H7 (cell line): ENCODE data around the gene ZBTB3. TPM values are rescaled to one million over a fixed set of nuclear protein-coding genes. Genes with fewer than 3 reads are reported as not detected.
A peak's percentile ranks its signal among the peaks of the same experiment; 100 is the strongest.
"Not testable (repeated sequence)": the region's sequence is repeated elsewhere in the genome, so short reads cannot be mapped to it uniquely, and the experiment has no call there.

Source experiments
- DNase-seq: peaks from one replicate; pipeline ENCODE4 v3.0.0; 2012
- H3K27me3 ChIP-seq: 2 replicates; pipeline ENCODE4 v1.6.0; 2011; ENCODE audit warnings: mild to moderate bottlenecking, low read length; ENCODE audit not compliant: control insufficient read depth, insufficient read depth
- H3K36me3 ChIP-seq: replicated peaks from 2 replicates; pipeline ENCODE4 v1.5.1; 2011; ENCODE audit warnings: low read length; ENCODE audit not compliant: control insufficient read depth, insufficient read depth
- H3K4me3 ChIP-seq: 2 replicates; pipeline ENCODE4 v1.5.1; 2011; ENCODE audit warnings: low read depth, mild to moderate bottlenecking, control low read depth, low read length, moderate library complexity; ENCODE audit not compliant: insufficient read depth
- total RNA-seq: library from RNA; depleted of rRNA; stranded (reverse); fragments of >200 nt; shearing (Covaris generic); gene quantifications from 2 replicates; pipeline ENCODE4 v1.2.3, GENCODE V29; 2014

The ZBTB3 gene
- total RNA-seq, 1 experiment from 2014 or later, result 26.8 TPM

GRCh38 chr11:62715150-62716130 lies 38.5 kb downstream of the ZBTB3 start:
- no peaks in the 10 kb centered on the region for H3K27me3 ChIP-seq
- peak; percentile 70 for DNase-seq
- H3K4me3 ChIP-seq, result no peak overlapping the region
- peaks cover 60% of the 10 kb centered on the region for H3K36me3 ChIP-seq

DNA sequence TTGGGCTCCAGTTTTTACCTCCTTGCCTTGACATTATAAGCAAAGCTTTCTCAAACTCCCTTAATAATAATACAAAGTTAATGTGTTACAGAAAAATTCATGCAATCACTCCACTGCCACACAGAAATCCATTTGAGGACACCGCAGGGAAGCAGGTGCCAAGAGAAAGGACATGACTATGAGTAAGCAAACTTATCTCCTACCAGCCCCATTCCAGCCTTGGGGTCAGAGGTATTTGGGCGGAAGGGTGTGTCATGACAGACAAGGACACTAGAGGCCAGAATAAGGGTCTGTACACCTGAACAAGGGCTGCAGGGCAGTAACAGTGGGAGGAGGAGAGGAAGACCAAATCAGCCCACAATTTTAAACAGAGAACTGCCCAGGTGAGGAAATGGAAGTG lies 40.6 kb downstream of the ZBTB3 start:
- DNase-seq, result peak; percentile 26
- Histone ChIP-seq H3K36me3 (peaks cover 44% of the 10 kb centered on the region), H3K4me3 (no peak overlapping the region)

DNA sequence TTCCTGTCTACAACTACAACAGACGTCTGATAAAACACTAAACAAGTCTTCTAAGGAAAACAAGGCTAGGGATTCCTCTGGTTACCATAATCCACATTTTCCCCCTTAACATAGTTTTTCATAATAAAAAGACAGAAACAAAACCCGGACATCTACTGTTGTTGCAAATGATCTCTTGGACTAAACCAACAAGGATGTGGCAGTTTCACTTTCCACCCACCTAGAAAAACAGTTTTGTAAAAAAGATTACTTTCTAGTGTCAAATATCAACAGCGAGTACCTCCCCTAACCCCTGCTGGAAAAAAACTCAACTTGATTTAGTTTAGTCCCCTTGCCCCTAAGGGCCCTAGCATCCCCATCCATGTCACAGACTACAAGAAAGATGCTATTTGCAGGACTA lies 41.1 kb downstream of the ZBTB3 start:
- no peak for DNase-seq
- H3K36me3 ChIP-seq, result peaks cover 43% of the 10 kb centered on the region

More for the DNA sequence above, 40.6 kb downstream of the ZBTB3 start:
- no peaks in the 10 kb centered on the region for H3K27me3 ChIP-seq

DNA sequence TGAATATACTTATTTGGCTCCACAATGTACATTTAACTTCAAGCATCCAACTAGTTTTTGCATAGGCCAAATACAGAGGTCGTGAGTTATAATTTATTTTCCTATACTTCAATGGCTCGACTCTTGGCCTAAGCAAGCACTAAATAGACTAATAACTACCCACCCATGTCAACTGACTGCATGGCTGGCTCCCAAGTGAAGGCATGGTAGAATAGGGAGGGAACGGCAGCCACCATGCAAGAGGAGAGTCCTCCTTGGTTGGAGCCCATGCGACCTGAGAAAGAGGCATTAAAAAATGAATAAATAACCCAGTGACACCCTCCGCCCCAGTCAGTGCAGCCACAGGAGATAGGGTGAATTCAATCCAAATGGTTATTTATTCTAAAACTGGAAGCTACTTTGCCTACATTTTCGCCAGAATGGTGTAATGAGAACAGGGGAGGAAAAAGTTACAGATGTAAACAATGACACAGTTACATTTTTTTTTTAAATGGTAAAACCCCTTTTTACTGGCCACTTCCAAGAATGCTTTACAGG lies 41.6 kb downstream of the ZBTB3 start:
- Histone ChIP-seq H3K36me3 (peaks cover 39% of the 10 kb centered on the region), H3K27me3 (no peaks in the 10 kb centered on the region)
- no peak for DNase-seq

More for the DNA sequence above, 41.1 kb downstream of the ZBTB3 start:
- H3K27me3 ChIP-seq, result no peaks in the 10 kb centered on the region
- no peak overlapping the region for H3K4me3 ChIP-seq

GRCh38 chr11:62710001-62710345 lies 44.0 kb downstream of the ZBTB3 start:
- Histone ChIP-seq H3K27me3 (no peaks in the 10 kb centered on the region), H3K36me3 (peaks cover 20% of the 10 kb centered on the region)

More for the DNA sequence above, 41.6 kb downstream of the ZBTB3 start:
- H3K4me3 ChIP-seq, result no peak overlapping the region

GRCh38 chr11:62709247-62710000 lies 44.5 kb downstream of the ZBTB3 start:
- H3K27me3 ChIP-seq, result no peaks in the 10 kb centered on the region
- H3K4me3 ChIP-seq, result peak overlapping the region; percentile 65
- DNase-seq, result peak; percentile 92
- peaks cover 16% of the 10 kb centered on the region for H3K36me3 ChIP-seq

More at GRCh38 chr11:62710001-62710345, 44.0 kb downstream of the ZBTB3 start:
- no peak for DNase-seq
- peak overlapping the region; percentile 65 for H3K4me3 ChIP-seq

DNA sequence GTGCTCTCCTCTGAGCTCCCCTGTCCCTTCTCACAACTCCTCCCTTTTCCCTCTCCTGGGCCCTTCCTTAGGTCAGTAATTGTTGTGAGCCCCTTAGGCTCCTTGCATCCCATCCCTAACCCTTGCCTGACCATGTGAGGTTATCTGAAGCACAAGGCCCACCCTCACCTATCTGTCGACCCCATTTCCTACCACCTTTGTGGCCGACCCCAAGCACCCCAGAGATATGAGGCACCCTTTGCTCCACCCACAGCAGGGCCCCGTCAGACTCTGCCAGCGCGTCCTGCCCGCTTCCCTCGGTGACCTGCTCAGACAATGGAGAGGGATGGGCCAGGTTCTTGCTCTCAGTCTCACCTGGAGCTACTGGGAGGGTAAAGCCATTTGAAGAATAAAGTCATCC lies 45.2 kb downstream of the ZBTB3 start:
- H3K27me3 ChIP-seq, result no peaks in the 10 kb centered on the region
- peak; percentile 36 for DNase-seq
- peak overlapping the region; percentile 65 for H3K4me3 ChIP-seq
- peaks cover 12% of the 10 kb centered on the region for H3K36me3 ChIP-seq

DNA sequence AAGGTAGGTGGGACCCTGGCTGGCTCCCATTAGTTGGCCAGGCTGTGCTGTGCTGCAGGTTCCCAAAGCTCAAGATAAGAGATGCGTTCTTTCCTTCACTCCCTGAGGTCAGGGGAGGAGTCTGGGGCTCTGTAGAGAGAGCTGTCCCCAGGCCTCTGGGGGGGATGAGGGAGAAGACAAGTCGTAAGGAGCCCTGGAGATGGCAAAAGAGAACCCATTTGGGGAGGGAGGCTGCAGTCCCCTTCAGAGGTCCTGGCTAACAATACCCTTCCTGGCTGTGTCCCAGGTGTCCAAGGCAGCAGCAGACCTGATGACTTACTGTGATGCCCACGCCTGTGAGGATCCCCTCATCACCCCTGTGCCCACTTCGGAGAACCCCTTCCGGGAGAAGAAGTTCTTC lies 45.6 kb downstream of the ZBTB3 start:
- Histone ChIP-seq H3K27me3 (no peaks in the 10 kb centered on the region), H3K36me3 (peaks cover 8% of the 10 kb centered on the region), H3K4me3 (peak overlapping the region; percentile 65)
- DNase-seq, result peak; percentile 16

- DNase-seq, result peak; percentile 92
- H3K4me3 ChIP-seq, result peak within 1 kb of the TSS; percentile 65
- no peaks in the 10 kb centered on the region for H3K27me3 ChIP-seq
- peaks cover 4% of the 10 kb centered on the region for H3K36me3 ChIP-seq
Observed at GRCh38 chr11:62707277-62707861, 46.6 kb downstream of the ZBTB3 start, which contains the start of the genes BSCL2 and GNG3. Gene BSCL2 (minus strand): TSS chr11:62707424. CDS start chr11:62707195, 229 bp downstream. Gene GNG3 (plus strand): TSS chr11:62707676. CDS start chr11:62708296, 620 bp downstream.

DNA sequence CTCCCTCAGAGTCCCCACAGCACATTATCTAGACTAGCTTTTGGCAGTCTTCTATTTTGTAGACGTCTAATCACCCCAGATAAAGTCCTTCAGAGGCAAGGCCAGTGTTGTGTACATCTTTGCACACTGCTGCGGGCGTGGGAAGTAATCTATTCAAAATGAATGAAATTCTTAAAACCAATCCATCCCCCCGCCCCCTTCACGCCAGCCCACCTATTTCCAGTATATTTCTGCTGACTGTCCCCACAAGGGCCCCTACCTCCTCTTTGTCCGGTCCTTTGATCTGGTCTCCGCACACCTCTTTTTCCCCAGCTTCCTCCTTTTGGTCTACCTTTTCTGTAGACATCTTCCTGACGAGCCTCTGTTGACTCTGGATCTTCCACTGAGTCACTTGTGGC lies 47.1 kb downstream of the ZBTB3 start:
- peaks cover 1% of the 10 kb centered on the region; the same call in 1 of the 2 replicates for H3K36me3 ChIP-seq
- no peak for DNase-seq
- no peaks in the 10 kb centered on the region for H3K27me3 ChIP-seq
- H3K4me3 ChIP-seq, result peak overlapping the region; percentile 62

- DNase-seq, result peak; percentile 99
- Histone ChIP-seq H3K27me3 (no peaks in the 10 kb centered on the region), H3K4me3 (peak overlapping the region; percentile 62), H3K36me3 (no peaks in the 10 kb centered on the region; the same call in 1 of the 2 replicates)
Observed at GRCh38 chr11:62705880-62706849, 47.8 kb downstream of the ZBTB3 start.

GRCh38 chr11:62705413-62705812 lies 48.5 kb downstream of the ZBTB3 start:
- peak overlapping the region; percentile 61 for H3K4me3 ChIP-seq
- peak; percentile 70 for DNase-seq
- no peaks in the 10 kb centered on the region; the same call in 1 of the 2 replicates for H3K36me3 ChIP-seq
- no peaks in the 10 kb centered on the region for H3K27me3 ChIP-seq

- H3K4me3 ChIP-seq, H3K27me3 ChIP-seq, H3K36me3 ChIP-seq, DNase-seq: not testable (repeated sequence)
Observed at GRCh38 chr11:62703921-62704320, 50.0 kb downstream of the ZBTB3 start.
